Measurements from ENCODE around the gene AHCTF1. TPM values are rescaled to one million over a fixed set of nuclear protein-coding genes. Genes with fewer than 3 reads are reported as not detected.

Gene AHCTF1
- total RNA-seq (ENCODE audit: low replicate concordance) = 11.9 and 16.5 TPM in 2 replicates

GRCh38 chr1:246931549-246932365, at the start of gene AHCTF1:
Gene AHCTF1 (minus strand): TSS chr1:246931948. CDS start chr1:246918370, 13,578 bp downstream.

Other genes starting within 250 kb of the AHCTF1 start
- 33.0 and 33.2 TPM in 2 replicates for gene SCCPDH, start 207.5 kb downstream of the AHCTF1 start, total RNA-seq (ENCODE audit: low replicate concordance)
- gene ZNF695, start 76.1 kb upstream of the AHCTF1 start, total RNA-seq (ENCODE audit: low replicate concordance) = 1.8 and 2.0 TPM in 2 replicates
- gene ZNF670, start 146.9 kb upstream of the AHCTF1 start, total RNA-seq (ENCODE audit: low replicate concordance) = 0.23 and 2.0 TPM in 2 replicates
- gene ZNF669, start 172.4 kb upstream of the AHCTF1 start, total RNA-seq (ENCODE audit: low replicate concordance) = 3.5 and 7.4 TPM in 2 replicates
- gene ZNF124, start 240.1 kb upstream of the AHCTF1 start, total RNA-seq (ENCODE audit: low replicate concordance) = 16.0 and 45.1 TPM in 2 replicates